ENCODE measurements around the gene CTDP1. TPM values are rescaled to one million over a fixed set of nuclear protein-coding genes. Genes with fewer than 3 reads are reported as not detected.

The CTDP1 gene
- total RNA-seq, 1 experiment from 2014 or later: 33.7 TPM

DNA sequence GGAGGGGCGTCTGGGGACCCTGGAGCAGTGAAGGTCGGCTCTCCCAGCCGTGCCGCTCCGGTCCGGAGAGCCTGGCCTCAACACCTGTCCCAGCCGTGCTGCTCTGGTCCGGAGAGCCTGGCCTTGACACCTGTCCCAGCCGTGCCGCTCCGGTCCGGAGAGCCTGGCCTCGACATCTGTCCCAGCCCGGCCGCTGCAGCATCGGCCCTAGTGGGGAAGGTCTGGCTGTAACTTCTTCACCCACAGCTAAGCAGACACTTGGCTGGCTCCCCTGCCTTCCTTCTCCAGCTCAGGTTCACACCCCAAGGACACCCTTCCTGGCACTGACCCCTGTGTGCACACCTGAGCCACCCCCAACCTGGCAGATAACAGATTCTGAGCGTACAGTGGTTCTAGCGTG is 122.7 kb downstream of the CTDP1 start:
- no peaks in the 10 kb centered on the region for H4K20me1 ChIP-seq (ENCODE audit: control insufficient read depth, insufficient read depth, insufficient read length)
- TF ChIP-seq, protein P1, sequence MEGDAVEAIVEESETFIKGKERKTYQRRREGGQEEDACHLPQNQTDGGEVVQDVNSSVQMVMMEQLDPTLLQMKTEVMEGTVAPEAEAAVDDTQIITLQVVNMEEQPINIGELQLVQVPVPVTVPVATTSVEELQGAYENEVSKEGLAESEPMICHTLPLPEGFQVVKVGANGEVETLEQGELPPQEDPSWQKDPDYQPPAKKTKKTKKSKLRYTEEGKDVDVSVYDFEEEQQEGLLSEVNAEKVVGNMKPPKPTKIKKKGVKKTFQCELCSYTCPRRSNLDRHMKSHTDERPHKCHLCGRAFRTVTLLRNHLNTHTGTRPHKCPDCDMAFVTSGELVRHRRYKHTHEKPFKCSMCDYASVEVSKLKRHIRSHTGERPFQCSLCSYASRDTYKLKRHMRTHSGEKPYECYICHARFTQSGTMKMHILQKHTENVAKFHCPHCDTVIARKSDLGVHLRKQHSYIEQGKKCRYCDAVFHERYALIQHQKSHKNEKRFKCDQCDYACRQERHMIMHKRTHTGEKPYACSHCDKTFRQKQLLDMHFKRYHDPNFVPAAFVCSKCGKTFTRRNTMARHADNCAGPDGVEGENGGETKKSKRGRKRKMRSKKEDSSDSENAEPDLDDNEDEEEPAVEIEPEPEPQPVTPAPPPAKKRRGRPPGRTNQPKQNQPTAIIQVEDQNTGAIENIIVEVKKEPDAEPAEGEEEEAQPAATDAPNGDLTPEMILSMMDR (conservative IDR thresholded peaks at IDR 0.05): no peak
- H2BK5ac ChIP-seq (ENCODE audit: insufficient read length, low read length): no peak overlapping the region
- no peak overlapping the region for H3K56ac ChIP-seq (ENCODE audit: insufficient read length, low read depth, low read length)
- H3K79me2 ChIP-seq (ENCODE audit: insufficient read depth, low read length): no peaks in the 10 kb centered on the region
- no peak overlapping the region for H3K23ac ChIP-seq (ENCODE audit: insufficient read length, low read depth, low read length)
- no peak overlapping the region for H3K18ac ChIP-seq (ENCODE audit: insufficient read length, low read depth, low read length)
- no peak overlapping the region for H2BK120ac ChIP-seq (ENCODE audit: low read depth, low read length, poor library complexity, severe bottlenecking)
- no peaks in the 10 kb centered on the region; the same call in 1 of the 2 replicates for H3K4me1 ChIP-seq (ENCODE audit: insufficient read depth, low read length)
- H3K4ac ChIP-seq (ENCODE audit: low read depth, low read length): no peak overlapping the region
- Mint-ChIP-seq H3K9me3 (peaks cover 1 to 2% of the 10 kb centered on the region in 2 experiments; a peak in 2 of 5 replicates), H3K27ac (peak overlapping the region in 1 of 3 experiments; percentile 57; a peak in 1 of 7 replicates), H3K4me3 (no peak overlapping the region), H3K36me3 (ENCODE audit: insufficient read depth in 1 of 3, low read depth in 3 of 3) (no peaks in the 10 kb centered on the region), H3K27me3 (ENCODE audit: low read depth) (peaks cover 38% of the 10 kb centered on the region), H3K4me1 (peaks cover 11 to 13% of the 10 kb centered on the region in 2 experiments)
- H4K5ac ChIP-seq (ENCODE audit: insufficient read length, low read depth, low read length): no peak overlapping the region
- H3K27ac ChIP-seq (ENCODE audit: insufficient read length, low read depth, low read length): no peak overlapping the region
- no peak overlapping the region for H3K14ac ChIP-seq (ENCODE audit: insufficient read depth, low read length)
- H3K79me1 ChIP-seq (ENCODE audit: insufficient read depth, low read depth, low read length, poor library complexity, severe bottlenecking): no peaks in the 10 kb centered on the region
- H2BK12ac ChIP-seq (ENCODE audit: insufficient read length, low read depth, low read length): no peak overlapping the region
- H3K4me2 ChIP-seq (ENCODE audit: insufficient read depth, insufficient read length, low read length): no peak overlapping the region
- H2AK5ac ChIP-seq (ENCODE audit: insufficient read length, low read length): no peak overlapping the region
- no peak overlapping the region for H4K8ac ChIP-seq (replicated peaks; ENCODE audit: insufficient read length, low read depth, low read length)
- no peak overlapping the region for H2AFZ ChIP-seq (ENCODE audit: low read length)
- no peak overlapping the region for H3K9ac ChIP-seq (ENCODE audit: extremely low read depth, insufficient read length, low read length)
- WGBS (ENCODE audit: extremely low coverage, insufficient read length, low lambda C conversion rate): no CpG with 5 or more reads among the region's 18 CpGs
- peaks cover 16% of the 10 kb centered on the region; the same call in 1 of the 2 replicates for H3K27me3 ChIP-seq (ENCODE audit: insufficient read depth, low read length)
- DNase-seq: no peak
- H3K9me3 ChIP-seq (ENCODE audit: control insufficient read depth, low read depth, low read length): no peaks in the 10 kb centered on the region
- no peak overlapping the region for H2BK20ac ChIP-seq (ENCODE audit: low read depth, low read length, poor library complexity, severe bottlenecking)
- H3T11ph ChIP-seq (ENCODE audit: low read length): no peak overlapping the region
- H2BK15ac ChIP-seq (ENCODE audit: low read depth, low read length): no peak overlapping the region
- H3K23me2 ChIP-seq (ENCODE audit: insufficient read length, low read depth, low read length, poor library complexity, severe bottlenecking): peaks cover 3% of the 10 kb centered on the region
- no peak overlapping the region for H4K91ac ChIP-seq (ENCODE audit: insufficient read length, low read depth, low read length)

Data from H9 (cell line).